D721Med (cell line): ENCODE results near the gene BACH2.

Experiments used
- DNase-seq: peaks from one replicate; pipeline ENCODE4 v3.0.0; 2011; ENCODE audit warnings: low spot score; ENCODE audit not compliant: insufficient read length
- FAIRE-seq: peaks from 2 replicates; lab custom pipeline; 2011; peaks lifted over from hg19 to GRCh38; lab: Jason Lieb, UNC
- CTCF ChIP-seq: IDR thresholded peaks from 2 replicates; pipeline ENCODE4 v1.5.1; 2012; ENCODE audit warnings: mild to moderate bottlenecking, control low read depth; ENCODE audit not compliant: insufficient read depth; ENCODE audit errors: missing control alignments

The BACH2 gene

GRCh38 chr6:89955364-89955763 is 341.3 kb downstream of the BACH2 start:
- no peak for TF ChIP-seq CTCF
- DNase-seq (no peak), FAIRE-seq (no peak)

- no peak for TF ChIP-seq CTCF
- FAIRE-seq = no peak
- DNase-seq = no peak
Observed at GRCh38 chr6:89954721-89955148, 341.9 kb downstream of the BACH2 start.

- TF ChIP-seq CTCF = no peak
- FAIRE-seq = no peak
- no peak for DNase-seq
Observed at GRCh38 chr6:89952686-89953085, 344.0 kb downstream of the BACH2 start.

- DNase-seq (no peak), FAIRE-seq (no peak)
- TF ChIP-seq CTCF = no peak
Observed at GRCh38 chr6:89952105-89952671, 344.5 kb downstream of the BACH2 start.

GRCh38 chr6:89951574-89952104 is 345.0 kb downstream of the BACH2 start:
- DNase-seq (no peak), FAIRE-seq (no peak)
- TF ChIP-seq CTCF = no peak

GRCh38 chr6:89950879-89951391 is 345.7 kb downstream of the BACH2 start:
- TF ChIP-seq CTCF = no peak
- FAIRE-seq (no peak), DNase-seq (no peak)

GRCh38 chr6:89950446-89950845 is 346.2 kb downstream of the BACH2 start:
- TF ChIP-seq CTCF = no peak
- FAIRE-seq (no peak), DNase-seq (no peak)
